ENCODE data around the gene PLCB4.

- TF ChIP-seq POLR2A (IDR thresholded peaks at IDR 0.05; ENCODE audit: low read depth) (no peak), CTCF (IDR thresholded peaks at IDR 0.05) (no peak), POLR2AphosphoS5 (IDR thresholded peaks at IDR 0.05) (no peak), EP300 (IDR thresholded peaks at IDR 0.05) (no peak)
Measured at GRCh38 chr20:9145142-9145541, 76.3 kb downstream of the PLCB4 start.
